SK-N-MC (cell line): ENCODE data around the gene AGRN.

ENCODE experiments used
- EZH2 ChIP-seq: fragments of 200-600 bp; sonication (generic); IDR thresholded peaks from one replicate; pipeline ENCODE4 v1.6.1; 2017; ENCODE audit warnings: antibody characterized with exemption
- POLR2AphosphoS5 ChIP-seq: IDR thresholded peaks from 2 replicates; pipeline ENCODE4 v1.6.1; 2012; ENCODE audit warnings: mild to moderate bottlenecking, low read depth, low read length, borderline replicate concordance

GRCh38 chr1:985126-985525 lies 34.8 kb upstream of the AGRN start:
- TF ChIP-seq EZH2 (no peak), POLR2AphosphoS5 (no peak)
